ENCODE data around the gene AZU1. TPM values are rescaled to one million over a fixed set of nuclear protein-coding genes. Genes with fewer than 3 reads are reported as not detected.
A peak's percentile ranks its signal among the peaks of the same experiment; 100 is the strongest.

Gene AZU1
- total and polyA plus RNA-seq, 2 experiments from 2014 or later, result not detected

- H3F3A ChIP-seq (ENCODE audit: insufficient read depth), result no peaks in the 10 kb centered on the region
- no peak for TF ChIP-seq EZH2 (IDR thresholded peaks at IDR 0.05; ENCODE audit: insufficient read depth, poor library complexity, severe bottlenecking)
- no peak for TF ChIP-seq EZH2phosphoT487 (IDR thresholded peaks at IDR 0.05; ENCODE audit: insufficient read depth, low read depth)
- H3K79me2 ChIP-seq (ENCODE audit: insufficient read depth), result no peaks in the 10 kb centered on the region
- in situ Hi-C loops (cut with MboI), result no loop called here
- DNase-seq, result peak; percentile 65
- no peaks in the 10 kb centered on the region for H3K36me3 ChIP-seq (ENCODE audit: low read depth)
- H3K4me3 ChIP-seq, result peak overlapping the region; percentile 59
- H2AFZ ChIP-seq, result peak overlapping the region; percentile 78
- WGBS, 2 experiments (ENCODE audit: low coverage in 1 of 2, low lambda C conversion rate in 2 of 2, missing lambda C conversion rate in 2 of 2), result 14 to 17% methylated on average over 27 to 29 of the region's 29 CpGs
- no peaks in the 10 kb centered on the region for H4K20me1 ChIP-seq (ENCODE audit: insufficient read depth)
- no peaks in the 10 kb centered on the region for H3K9me3 ChIP-seq (ENCODE audit: low read depth)
- H3K4me2 ChIP-seq (ENCODE audit: unreplicated experiment), result peak overlapping the region; percentile 71
- H3K9ac ChIP-seq, result peak overlapping the region; percentile 28
- no peaks in the 10 kb centered on the region for H3K9me2 ChIP-seq (ENCODE audit: insufficient read depth)
- no peaks in the 10 kb centered on the region for H3K27me3 ChIP-seq (replicated peaks; ENCODE audit: insufficient read depth)
- H3K27ac ChIP-seq, result no peak overlapping the region
- H3K4me1 ChIP-seq (ENCODE audit: insufficient read depth), result peaks cover 17% of the 10 kb centered on the region
These were observed 45.3 kb upstream of the AZU1 start for GRCh38 chr19:782185-782877.

DNA sequence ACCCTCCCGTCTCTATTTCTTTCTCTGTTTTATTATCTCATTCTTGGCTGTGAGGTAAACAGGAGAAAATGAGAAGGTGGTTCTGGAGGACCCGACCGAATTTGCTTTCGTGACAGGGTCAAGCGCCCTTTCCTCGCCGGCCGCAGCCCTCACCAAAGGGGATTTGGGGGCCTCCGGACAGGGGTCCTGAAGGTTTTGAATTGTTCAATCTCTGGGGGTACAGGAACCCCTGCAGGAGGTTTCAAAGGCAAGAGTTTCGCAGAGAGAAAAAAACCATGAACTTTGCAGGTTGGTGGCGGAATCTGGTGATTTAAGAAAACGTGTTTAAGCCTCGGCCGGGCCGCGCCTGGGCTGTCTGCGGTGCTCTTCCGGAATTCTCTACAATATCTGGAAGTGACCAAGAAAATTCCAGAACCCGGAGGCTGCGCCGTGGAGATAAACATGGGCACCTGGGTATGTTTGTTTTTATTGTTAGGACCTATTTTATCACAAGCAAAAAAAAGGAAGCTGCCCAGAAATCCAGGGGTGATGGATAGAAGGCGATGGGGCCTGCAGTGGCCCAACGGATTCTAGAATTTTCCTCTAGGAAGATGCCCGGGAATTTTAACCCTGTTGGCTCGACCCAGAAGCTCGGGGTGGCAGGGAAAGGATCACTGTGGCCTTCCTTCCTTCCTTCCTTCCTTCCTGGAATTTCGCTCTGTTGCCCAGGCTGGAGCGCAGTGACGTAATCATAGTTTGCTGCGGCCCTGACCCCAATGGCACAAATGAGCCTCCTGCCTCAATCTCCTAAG is 44.6 kb upstream of the AZU1 start:
- Histone ChIP-seq H3K36me3 (ENCODE audit: low read depth) (no peaks in the 10 kb centered on the region), H4K20me1 (ENCODE audit: insufficient read depth) (no peaks in the 10 kb centered on the region), H3K27me3 (replicated peaks; ENCODE audit: insufficient read depth) (no peaks in the 10 kb centered on the region), H3K27ac (no peak overlapping the region), H3K9me3 (ENCODE audit: low read depth) (no peaks in the 10 kb centered on the region), H3K4me1 (ENCODE audit: insufficient read depth) (peaks cover 17% of the 10 kb centered on the region), H3K4me3 (peak overlapping the region; percentile 59), H3K4me2 (ENCODE audit: unreplicated experiment) (peak overlapping the region; percentile 71), H3K9me2 (ENCODE audit: insufficient read depth) (no peaks in the 10 kb centered on the region), H3F3A (ENCODE audit: insufficient read depth) (no peaks in the 10 kb centered on the region), H2AFZ (peak overlapping the region; percentile 78), H3K9ac (peak overlapping the region; percentile 28; the same call in 1 of the 2 replicates), H3K79me2 (ENCODE audit: insufficient read depth) (no peaks in the 10 kb centered on the region)
- no peak for DNase-seq
- TF ChIP-seq EZH2phosphoT487 (IDR thresholded peaks at IDR 0.05; ENCODE audit: insufficient read depth, low read depth), result no peak
- 83 to 85% methylated on average over 30 of the region's 30 CpGs for WGBS, 2 experiments (ENCODE audit: low coverage in 1 of 2, low lambda C conversion rate in 2 of 2, missing lambda C conversion rate in 2 of 2)
- in situ Hi-C loops (cut with MboI), result no loop called here

GRCh38 chr19:784541-784940 is 43.1 kb upstream of the AZU1 start:
- Histone ChIP-seq H3K27me3 (replicated peaks; ENCODE audit: insufficient read depth) (no peaks in the 10 kb centered on the region), H3K9me3 (ENCODE audit: low read depth) (no peaks in the 10 kb centered on the region), H3K4me1 (ENCODE audit: insufficient read depth) (peaks cover 20% of the 10 kb centered on the region), H4K20me1 (ENCODE audit: insufficient read depth) (no peaks in the 10 kb centered on the region), H3K9me2 (ENCODE audit: insufficient read depth) (no peaks in the 10 kb centered on the region), H3K4me3 (no peak overlapping the region), H3K36me3 (ENCODE audit: low read depth) (no peaks in the 10 kb centered on the region), H3K4me2 (ENCODE audit: unreplicated experiment) (no peak overlapping the region), H3K79me2 (ENCODE audit: insufficient read depth) (no peaks in the 10 kb centered on the region), H2AFZ (no peak overlapping the region), H3K27ac (no peak overlapping the region), H3F3A (ENCODE audit: insufficient read depth) (no peaks in the 10 kb centered on the region), H3K9ac (no peak overlapping the region)
- no peak for DNase-seq
- TF ChIP-seq EZH2phosphoT487 (IDR thresholded peaks at IDR 0.05; ENCODE audit: insufficient read depth, low read depth) (no peak), EZH2 (IDR thresholded peaks at IDR 0.05; ENCODE audit: insufficient read depth, poor library complexity, severe bottlenecking) (no peak)
- WGBS, 2 experiments (ENCODE audit: low coverage in 1 of 2, low lambda C conversion rate in 2 of 2, missing lambda C conversion rate in 2 of 2), result 87 to 91% methylated on average over 12 to 13 of the region's 13 CpGs
- in situ Hi-C loops (cut with MboI), result no loop called here

DNA sequence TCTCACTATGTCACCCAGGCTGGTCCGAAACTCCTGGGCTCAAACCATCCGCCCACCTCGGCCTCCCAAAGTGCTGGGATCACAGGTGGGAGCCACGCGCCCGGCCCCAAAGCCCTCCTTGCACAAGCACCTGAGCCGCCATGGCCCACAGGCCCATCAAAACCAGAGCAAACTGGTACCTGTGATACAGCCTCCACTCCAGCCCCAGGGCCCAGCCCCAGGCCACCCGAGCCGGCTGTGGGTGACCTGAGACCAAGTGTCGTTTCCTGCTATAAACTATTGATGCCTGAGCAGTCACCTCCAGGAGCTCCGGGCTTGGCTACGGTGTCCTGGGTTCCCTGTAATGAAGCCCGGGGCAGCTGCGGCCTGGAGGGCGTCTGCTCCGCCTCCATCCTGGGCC is 40.1 kb upstream of the AZU1 start:
- H3K4me1 ChIP-seq (ENCODE audit: insufficient read depth), result peaks cover 14% of the 10 kb centered on the region

More for the DNA sequence above, 40.1 kb upstream of the AZU1 start:
- TF ChIP-seq EZH2 (IDR thresholded peaks at IDR 0.05; ENCODE audit: insufficient read depth, poor library complexity, severe bottlenecking) (no peak), EZH2phosphoT487 (IDR thresholded peaks at IDR 0.05; ENCODE audit: insufficient read depth, low read depth) (no peak)
- H3K27me3 ChIP-seq (replicated peaks; ENCODE audit: insufficient read depth), result no peaks in the 10 kb centered on the region
- no peaks in the 10 kb centered on the region for H3K79me2 ChIP-seq (ENCODE audit: insufficient read depth)
- no peaks in the 10 kb centered on the region for H3F3A ChIP-seq (ENCODE audit: insufficient read depth)
- no peak overlapping the region for H3K9ac ChIP-seq
- no peaks in the 10 kb centered on the region for H3K9me2 ChIP-seq (ENCODE audit: insufficient read depth)
- DNase-seq, result no peak
- no peaks in the 10 kb centered on the region for H4K20me1 ChIP-seq (ENCODE audit: insufficient read depth)
- WGBS, 2 experiments (ENCODE audit: low coverage in 1 of 2, low lambda C conversion rate in 2 of 2, missing lambda C conversion rate in 2 of 2), result 96 to 98% methylated on average over 16 of the region's 16 CpGs
- no peak overlapping the region for H3K27ac ChIP-seq
- no peak overlapping the region for H3K4me3 ChIP-seq
- H2AFZ ChIP-seq, result no peak overlapping the region
- no peaks in the 10 kb centered on the region for H3K9me3 ChIP-seq (ENCODE audit: low read depth)
- H3K4me2 ChIP-seq (ENCODE audit: unreplicated experiment), result no peak overlapping the region
- in situ Hi-C loops (cut with MboI), result no loop called here
- no peaks in the 10 kb centered on the region for H3K36me3 ChIP-seq (ENCODE audit: low read depth)
